Testis (tissue), 3 donors: ENCODE results near the gene MRM2. TPM values are rescaled to one million over a fixed set of nuclear protein-coding genes. Genes with fewer than 3 reads are reported as not detected.

Experiments
- DNase-seq: peaks from one replicate; pipeline ENCODE4 v3.0.0-alpha.2; 2019
- H3K27ac ChIP-seq, 2 donors: fragments of 200-600 bp; sonication (generic); one replicate each; pipeline ENCODE4 v1.5.1; 2019
- H3K27me3 ChIP-seq: fragments of 200-600 bp; sonication (generic); one replicate; pipeline ENCODE4 v1.5.1; 2019
- H3K36me3 ChIP-seq: fragments of 200-600 bp; sonication (generic); one replicate; pipeline ENCODE4 v1.5.1; 2017; ENCODE audit warnings: low read depth; ENCODE audit errors: missing control alignments
- H3K4me1 ChIP-seq: fragments of 200-600 bp; sonication (generic); one replicate; pipeline ENCODE4 v1.5.1; 2019
- H3K4me3 ChIP-seq, 2 donors: fragments of 200-600 bp; sonication (generic); one replicate each; pipeline ENCODE4 v1.5.1; 2017 to 2019
- H3K9me3 ChIP-seq: fragments of 200-600 bp; sonication (generic); one replicate; pipeline ENCODE4 v1.5.1; 2017
- POLR2A ChIP-seq: fragments of 450-650 bp; IDR thresholded peaks from one replicate; pipeline ENCODE4 v1.6.1; 2017; ENCODE audit warnings: antibody characterized with exemption, mild to moderate bottlenecking, moderate library complexity
- WGBS, 2 donors: methylation state at CpG; one replicate each; pipeline ENCODE4 v1.1.5; 2018; 5-methylcytosine and 5-hydroxymethylcytosine counted together
- intact Hi-C: fragments of 100-400 bp; cut with DNase I; formaldehyde crosslinking; loops from one replicate; pipeline ENCODE4 v1.15.1; 2023; ENCODE audit warnings: low total_unique reads
- polyA plus RNA-seq: library from polyadenylated mRNA; stranded (reverse); fragments of 350-450 nt; fragmentation: Illumina TruSeq; extraction: RNeasy Lipid Tissue Mini Kit (QIAGEN cat#74804); gene quantifications from one replicate; pipeline ENCODE4 v1.2.3, GENCODE V29; 2014; ENCODE audit warnings: low read depth, low replicate concordance; ENCODE audit not compliant: insufficient read depth
- total RNA-seq, 2 donors: library from RNA; depleted of rRNA; stranded (reverse); fragments of >200 nt; gene quantifications; one replicate each; pipeline ENCODE4 v1.2.3, GENCODE V29; 2016
- TF ChIP-seq, protein P1 (sequence below), 3 experiments: fragments of 450-650 bp in 2 of 3; fragments of 200-600 bp in 1 of 3; sonication (generic) in 1 of 3; IDR thresholded peaks; one replicate each; pipeline ENCODE4 v1.5.1; 2016 to 2019; ENCODE audit warnings: antibody characterized with exemption in 3 of 3, mild to moderate bottlenecking in 2 of 3, moderate library complexity in 1 of 3

The MRM2 gene
- total and polyA plus RNA-seq, 3 donors from 2014 or later, result 18.1 to 31.2 (median 20.5) TPM

DNA sequence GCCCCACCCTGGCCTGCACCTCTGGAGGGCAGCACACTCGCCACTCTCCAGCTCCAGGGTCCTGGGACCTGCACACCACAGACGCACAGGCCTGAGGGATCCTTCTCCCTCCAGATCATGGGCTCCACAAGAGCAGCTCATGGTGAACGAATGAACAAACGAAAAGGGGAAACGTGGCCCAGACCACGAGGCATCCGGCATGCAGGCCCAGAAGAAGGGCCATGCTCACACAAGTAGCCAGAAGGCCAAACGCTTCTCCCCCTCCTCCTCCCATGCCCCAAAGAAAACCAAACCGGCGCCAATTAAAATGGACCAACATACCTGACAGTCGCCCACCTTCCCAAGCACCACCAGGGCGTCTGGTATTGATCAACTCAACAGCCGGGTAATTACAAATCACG lies 39.6 kb downstream of the MRM2 start:
- no peaks in the 10 kb centered on the region for H3K9me3 ChIP-seq
- H3K36me3 ChIP-seq, result no peaks in the 10 kb centered on the region
- no peak overlapping the region for H3K27ac ChIP-seq
- H3K27me3 ChIP-seq, result no peaks in the 10 kb centered on the region
- intact Hi-C loops, result no loop called here
- no peak overlapping the region for H3K4me3 ChIP-seq
- no peak for DNase-seq
- no peak for TF ChIP-seq POLR2A
- TF ChIP-seq, protein P1, sequence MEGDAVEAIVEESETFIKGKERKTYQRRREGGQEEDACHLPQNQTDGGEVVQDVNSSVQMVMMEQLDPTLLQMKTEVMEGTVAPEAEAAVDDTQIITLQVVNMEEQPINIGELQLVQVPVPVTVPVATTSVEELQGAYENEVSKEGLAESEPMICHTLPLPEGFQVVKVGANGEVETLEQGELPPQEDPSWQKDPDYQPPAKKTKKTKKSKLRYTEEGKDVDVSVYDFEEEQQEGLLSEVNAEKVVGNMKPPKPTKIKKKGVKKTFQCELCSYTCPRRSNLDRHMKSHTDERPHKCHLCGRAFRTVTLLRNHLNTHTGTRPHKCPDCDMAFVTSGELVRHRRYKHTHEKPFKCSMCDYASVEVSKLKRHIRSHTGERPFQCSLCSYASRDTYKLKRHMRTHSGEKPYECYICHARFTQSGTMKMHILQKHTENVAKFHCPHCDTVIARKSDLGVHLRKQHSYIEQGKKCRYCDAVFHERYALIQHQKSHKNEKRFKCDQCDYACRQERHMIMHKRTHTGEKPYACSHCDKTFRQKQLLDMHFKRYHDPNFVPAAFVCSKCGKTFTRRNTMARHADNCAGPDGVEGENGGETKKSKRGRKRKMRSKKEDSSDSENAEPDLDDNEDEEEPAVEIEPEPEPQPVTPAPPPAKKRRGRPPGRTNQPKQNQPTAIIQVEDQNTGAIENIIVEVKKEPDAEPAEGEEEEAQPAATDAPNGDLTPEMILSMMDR (IDR thresholded peaks at IDR 0.05), result no peak
- WGBS, 2 donors, result 93 to 99% methylated on average over 14 of the region's 14 CpGs
- peaks cover 5% of the 10 kb centered on the region for H3K4me1 ChIP-seq

DNA sequence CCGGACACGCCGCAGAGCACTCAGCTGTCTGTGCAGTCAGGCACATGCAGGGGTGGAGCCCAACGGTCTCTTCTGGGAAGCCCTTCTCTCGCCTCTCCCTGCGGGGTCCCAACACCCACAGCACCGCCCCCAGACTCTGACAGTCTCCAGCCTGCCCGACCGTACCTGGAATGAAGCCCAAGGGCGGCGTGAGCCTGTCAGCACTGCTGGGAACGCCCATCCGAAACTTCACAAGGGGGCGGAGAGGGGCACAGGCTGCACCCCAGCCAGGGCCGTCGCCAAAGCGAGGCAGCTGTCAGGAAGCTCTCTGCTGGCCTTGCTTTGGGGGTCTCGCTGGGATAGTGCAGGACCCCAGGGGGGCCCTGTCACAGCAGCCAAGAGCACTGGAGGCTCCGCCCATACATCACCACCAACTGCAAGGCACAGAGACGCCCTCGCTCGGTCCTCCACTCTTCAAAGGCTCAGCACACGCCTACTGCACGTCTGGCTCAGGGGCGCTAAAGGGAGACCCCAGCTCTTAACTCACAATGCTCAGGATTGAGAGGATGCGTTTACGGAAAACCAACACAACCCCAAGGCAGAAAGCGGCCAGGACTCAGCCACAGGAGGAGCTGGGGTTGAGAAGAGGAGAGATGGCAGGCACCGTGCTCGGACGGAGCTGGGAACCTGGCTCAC lies 40.2 kb downstream of the MRM2 start:
- DNase-seq, result no peak
- no peak for TF ChIP-seq POLR2A
- TF ChIP-seq, protein P1 (IDR thresholded peaks at IDR 0.05), result no peak
- 91 to 94% methylated on average over 15 to 31 of the region's 31 CpGs for WGBS, 2 donors
- Histone ChIP-seq H3K4me3 (no peak overlapping the region), H3K27ac (no peak overlapping the region), H3K9me3 (no peaks in the 10 kb centered on the region), H3K36me3 (no peaks in the 10 kb centered on the region), H3K27me3 (no peaks in the 10 kb centered on the region), H3K4me1 (peaks cover 5% of the 10 kb centered on the region)
- intact Hi-C loops, result no loop called here

DNA sequence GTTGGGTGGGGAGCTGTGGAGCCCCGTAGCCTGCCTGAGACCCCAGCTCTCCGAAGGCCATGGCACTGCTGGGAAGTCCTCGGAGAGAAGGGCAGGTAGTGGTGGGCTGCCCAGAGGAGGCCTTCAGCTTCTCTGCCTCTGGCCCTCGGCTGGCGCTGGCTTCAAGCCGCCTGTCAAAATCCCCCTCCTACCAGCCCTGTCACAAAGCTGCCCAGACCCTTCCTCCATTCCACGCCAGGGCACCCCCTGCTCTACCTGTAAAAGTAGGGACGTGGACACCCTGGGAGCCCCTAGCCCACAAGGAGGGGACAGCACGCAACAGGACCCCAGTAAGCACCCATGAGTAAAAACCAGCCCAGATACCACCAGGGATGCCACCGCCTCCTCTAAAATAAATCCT lies 40.9 kb downstream of the MRM2 start:
- Histone ChIP-seq H3K9me3 (no peaks in the 10 kb centered on the region), H3K27me3 (no peaks in the 10 kb centered on the region), H3K27ac (no peak overlapping the region), H3K4me1 (peaks cover 5% of the 10 kb centered on the region), H3K4me3 (no peak overlapping the region), H3K36me3 (no peaks in the 10 kb centered on the region)
- TF ChIP-seq POLR2A, result no peak
- TF ChIP-seq, protein P1 (IDR thresholded peaks at IDR 0.05), result no peak
- intact Hi-C loops, result no loop called here
- no peak for DNase-seq
- WGBS, 2 donors, result 98 to 99% methylated on average over 10 of the region's 10 CpGs

DNA sequence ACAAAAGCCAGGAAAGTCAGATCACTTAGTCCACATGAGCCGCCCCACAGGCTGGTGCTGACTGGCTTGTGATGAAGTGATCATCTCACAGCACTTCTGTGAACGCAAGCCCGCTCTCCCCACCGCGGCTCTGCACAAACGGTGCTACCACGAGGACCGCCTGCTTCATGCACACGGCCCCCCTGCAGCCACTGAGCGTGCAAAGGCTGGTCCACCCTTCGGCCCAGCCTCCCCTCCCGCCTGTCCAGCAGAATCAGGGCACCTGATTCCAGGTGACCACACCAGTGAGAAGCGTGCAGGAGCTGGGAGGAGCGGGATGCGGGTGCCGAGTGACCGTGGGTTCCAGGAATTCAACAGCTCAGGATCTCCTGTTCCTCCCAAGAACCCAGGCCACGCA lies 41.4 kb downstream of the MRM2 start:
- Histone ChIP-seq H3K27ac (no peak overlapping the region), H3K4me1 (peaks cover 5% of the 10 kb centered on the region), H3K4me3 (no peak overlapping the region), H3K36me3 (no peaks in the 10 kb centered on the region), H3K9me3 (no peaks in the 10 kb centered on the region), H3K27me3 (no peaks in the 10 kb centered on the region)
- no peak for DNase-seq
- intact Hi-C loops, result no loop called here
- 93 to 96% methylated on average over 18 of the region's 18 CpGs for WGBS, 2 donors
- TF ChIP-seq, protein P1 (IDR thresholded peaks at IDR 0.05), result no peak

DNA sequence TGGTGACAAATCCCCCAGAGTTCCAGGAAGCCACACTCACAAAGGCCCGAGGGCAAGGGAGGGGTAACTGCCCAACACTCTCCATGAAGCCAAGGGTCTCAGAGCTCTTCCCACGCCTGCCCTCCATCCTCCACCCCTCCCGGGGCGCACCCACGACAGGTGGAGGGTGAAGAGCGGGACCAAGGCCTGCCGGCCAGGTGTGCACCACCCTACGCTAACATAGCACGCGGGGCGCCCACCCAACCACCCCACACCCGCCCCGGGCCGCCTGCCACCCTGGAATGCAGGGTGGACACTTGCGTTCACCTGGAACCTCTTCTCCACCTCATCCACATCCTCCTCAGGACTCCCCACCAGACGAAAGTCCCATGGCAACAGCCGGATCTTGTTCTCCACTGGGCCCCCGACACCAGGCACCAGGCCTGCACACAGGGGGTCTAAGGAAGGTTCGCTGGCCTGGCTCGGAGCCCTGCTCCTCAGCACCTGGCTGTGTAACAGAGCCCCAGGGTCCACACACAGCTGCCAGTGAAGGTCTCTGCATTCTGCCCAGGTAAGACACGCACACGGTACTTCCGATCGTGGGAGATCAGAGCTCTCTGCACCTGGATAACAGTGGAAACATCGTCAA lies 41.9 kb downstream of the MRM2 start:
- intact Hi-C loops, result no loop called here
- H3K4me3 ChIP-seq, result no peak overlapping the region
- DNase-seq, result no peak
- H3K4me1 ChIP-seq, result peaks cover 5% of the 10 kb centered on the region
- no peaks in the 10 kb centered on the region for H3K27me3 ChIP-seq
- TF ChIP-seq POLR2A, result no peak
- TF ChIP-seq, protein P1 (IDR thresholded peaks at IDR 0.05), result no peak
- 97 to 99% methylated on average over 19 to 25 of the region's 25 CpGs for WGBS, 2 donors
- no peaks in the 10 kb centered on the region for H3K9me3 ChIP-seq
- no peak overlapping the region for H3K27ac ChIP-seq
- H3K36me3 ChIP-seq, result no peaks in the 10 kb centered on the region
